CD8-positive, alpha-beta memory T cell (primary cell): ENCODE data around the gene PPP4R1. TPM values are rescaled to one million over a fixed set of nuclear protein-coding genes. Genes with fewer than 3 reads are reported as not detected.
A peak's percentile ranks its signal among the peaks of the same experiment; 100 is the strongest.

ENCODE experiments used
- CTCF ChIA-PET: fragments of 350-600 bp; sonication (Branson Sonifier 250); formaldehyde crosslinking; loops from one replicate; lab custom pipeline; 2021; ENCODE audit warnings: antibody characterized with exemption; lab: Charles Lee
- POLR2A ChIA-PET: fragments of 350-600 bp; sonication (Branson Sonifier 250); formaldehyde crosslinking; loops from one replicate; lab custom pipeline; 2021; ENCODE audit warnings: antibody characterized with exemption; lab: Charles Lee
- DNase-seq, 5 donors: peaks; one replicate each; pipeline versions ENCODE4 v3.0.0 to v3.0.0-alpha.2; 2020 to 2022; ENCODE audit warnings: mixed read lengths in 1 of 5
- H3K27ac ChIP-seq: one replicate; pipeline ENCODE4 v1.7.0; 2013; ENCODE audit warnings: low read depth, mild to moderate bottlenecking, low read length, moderate library complexity
- H3K27me3 ChIP-seq: 2 replicates; pipeline ENCODE4 v1.7.0; 2013; ENCODE audit warnings: low read length, mild to moderate bottlenecking; ENCODE audit not compliant: insufficient read depth, poor library complexity, severe bottlenecking
- H3K36me3 ChIP-seq: 2 replicates; pipeline ENCODE4 v1.7.0; 2013; ENCODE audit warnings: mild to moderate bottlenecking, low read length, moderate library complexity; ENCODE audit not compliant: insufficient read depth
- H3K4me1 ChIP-seq: 2 replicates; pipeline ENCODE4 v1.7.0; 2013; ENCODE audit warnings: mild to moderate bottlenecking, low read length, moderate library complexity; ENCODE audit not compliant: insufficient read depth
- H3K4me3 ChIP-seq: 2 replicates; pipeline ENCODE4 v1.7.0; 2013; ENCODE audit warnings: mild to moderate bottlenecking, low read length
- H3K9me3 ChIP-seq: 2 replicates; pipeline ENCODE4 v1.7.0; 2013; ENCODE audit warnings: mild to moderate bottlenecking, low read length
- H3K27ac Mint-ChIP-seq, 8 donors: one replicate each; pipeline ENCODE4 v1.8.0; 2020 to 2021; ENCODE audit warnings: mixed read lengths in 8 of 8, mild to moderate bottlenecking in 6 of 8, inconsistent platforms in 3 of 8, moderate library complexity in 3 of 8
- H3K27me3 Mint-ChIP-seq, 2 donors: one replicate each; pipeline ENCODE4 v1.8.0; 2020 to 2021; ENCODE audit warnings: mixed read lengths in 2 of 2, mild to moderate bottlenecking in 1 of 2, moderate library complexity in 1 of 2
- H3K36me3 Mint-ChIP-seq, 3 donors: one replicate each; pipeline ENCODE4 v1.8.0; 2020 to 2021; ENCODE audit warnings: mixed read lengths in 3 of 3, inconsistent platforms in 1 of 3, mild to moderate bottlenecking in 1 of 3
- H3K4me1 Mint-ChIP-seq, 3 donors: one replicate each; pipeline ENCODE4 v1.8.0; 2020 to 2021; ENCODE audit warnings: mixed read lengths in 3 of 3, inconsistent platforms in 1 of 3, mild to moderate bottlenecking in 1 of 3
- H3K4me3 Mint-ChIP-seq, 7 donors: one replicate each; pipeline ENCODE4 v1.8.0; 2020 to 2021; ENCODE audit warnings: mixed read lengths in 7 of 7, mild to moderate bottlenecking in 6 of 7, moderate library complexity in 4 of 7, inconsistent platforms in 2 of 7
- H3K9me3 Mint-ChIP-seq, 5 donors: one replicate each; pipeline ENCODE4 v1.8.0; 2020 to 2022; ENCODE audit warnings: mixed read lengths in 5 of 5, mild to moderate bottlenecking in 3 of 5, moderate library complexity in 2 of 5, inconsistent platforms in 1 of 5
- polyA plus RNA-seq: library from polyadenylated mRNA; unstranded; fragments of 300-500 nt; fragmentation: Illumina TruSeq; gene quantifications from one replicate; pipeline ENCODE4 v1.2.3, GENCODE V29; 2021
- total RNA-seq, 2 experiments: library from RNA; stranded (reverse); gene quantifications; one replicate each; pipeline ENCODE4 v1.2.3, GENCODE V29; 2021

PPP4R1 gene
- total and polyA plus RNA-seq, 3 experiments from 2014 or later, result 17.2 to 59.9 (median 58.4) TPM

GRCh38 chr18:9539283-9539682 is 75.1 kb downstream of the PPP4R1 start:
- Mint-ChIP-seq H3K27me3 (no peaks in the 10 kb centered on the region), H3K9me3 (no peaks in the 10 kb centered on the region), H3K27ac (no peak overlapping the region), H3K4me1 (peaks cover 0 to under 1% (median 0%) of the 10 kb centered on the region in 3 donors), H3K36me3 (peaks cover 1 to 56% (median 15%) of the 10 kb centered on the region in 3 donors), H3K4me3 (no peak overlapping the region)
- H3K27me3 ChIP-seq, result no peaks in the 10 kb centered on the region
- no peak for DNase-seq
- no peaks in the 10 kb centered on the region for H3K9me3 ChIP-seq
- no peaks in the 10 kb centered on the region for H3K4me1 ChIP-seq
- peaks cover 17% of the 10 kb centered on the region for H3K36me3 ChIP-seq
- H3K27ac ChIP-seq, result no peak overlapping the region
- POLR2A ChIA-PET, result no interaction called here
- no peak overlapping the region for H3K4me3 ChIP-seq
- CTCF ChIA-PET, result no interaction called here

- no peak for DNase-seq
- Histone ChIP-seq H3K27ac (no peak overlapping the region), H3K36me3 (peaks cover 31% of the 10 kb centered on the region), H3K4me3 (no peak overlapping the region), H3K4me1 (no peaks in the 10 kb centered on the region), H3K27me3 (no peaks in the 10 kb centered on the region), H3K9me3 (no peaks in the 10 kb centered on the region)
- Mint-ChIP-seq H3K36me3 (peaks cover 6 to 72% (median 24%) of the 10 kb centered on the region in 3 donors), H3K9me3 (no peaks in the 10 kb centered on the region), H3K4me3 (no peak overlapping the region), H3K27ac (no peak overlapping the region), H3K4me1 (no peaks in the 10 kb centered on the region), H3K27me3 (no peaks in the 10 kb centered on the region)
- CTCF ChIA-PET, result no interaction called here
- POLR2A ChIA-PET, result no interaction called here
These were observed 76.7 kb downstream of the PPP4R1 start for GRCh38 chr18:9537677-9538076.

DNA sequence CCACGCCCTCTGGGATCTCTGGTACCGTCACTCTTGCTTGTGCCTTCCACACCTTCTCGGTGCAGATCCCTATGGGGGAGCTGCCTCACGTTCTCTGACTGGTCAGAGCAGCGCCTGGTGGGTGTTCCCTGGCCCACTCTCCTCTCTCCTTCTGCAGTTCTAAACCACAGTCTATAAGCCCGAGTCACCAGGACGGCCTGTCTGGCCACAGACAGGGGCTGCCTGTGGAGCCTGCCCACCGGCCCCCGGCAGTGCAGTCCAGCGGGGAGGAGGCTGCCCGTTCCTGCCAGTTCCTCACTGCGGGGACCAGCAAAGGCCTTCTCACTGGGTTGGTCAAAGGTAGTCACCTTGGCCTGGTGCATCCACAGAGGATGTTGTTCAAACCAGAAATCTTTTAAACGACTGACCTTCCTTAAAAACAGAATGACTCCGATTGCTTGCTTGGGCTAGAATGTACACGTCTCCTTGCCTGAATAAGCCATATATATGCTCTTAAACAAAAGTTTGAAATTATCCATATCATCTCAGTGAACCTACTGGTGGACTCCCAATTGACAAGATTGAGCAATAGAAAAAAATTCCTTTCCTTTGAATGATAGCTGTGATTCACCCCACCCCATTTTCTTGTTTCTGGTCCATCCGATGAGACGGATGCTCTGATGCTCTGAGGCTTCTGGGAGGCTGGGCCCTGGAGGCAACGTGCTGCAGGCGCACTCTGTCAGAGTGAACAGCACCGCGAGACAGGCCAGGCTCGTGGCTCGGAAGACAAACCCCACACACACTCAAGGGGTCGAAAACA is 77.8 kb downstream of the PPP4R1 start:
- Histone ChIP-seq H3K9me3 (no peaks in the 10 kb centered on the region), H3K4me1 (no peaks in the 10 kb centered on the region), H3K4me3 (no peak overlapping the region), H3K36me3 (peaks cover 31% of the 10 kb centered on the region), H3K27me3 (no peaks in the 10 kb centered on the region), H3K27ac (no peak overlapping the region)
- Mint-ChIP-seq H3K4me3 (no peak overlapping the region), H3K9me3 (no peaks in the 10 kb centered on the region), H3K4me1 (no peaks in the 10 kb centered on the region), H3K36me3 (peaks cover 6 to 81% (median 24%) of the 10 kb centered on the region in 3 donors), H3K27ac (no peak overlapping the region), H3K27me3 (no peaks in the 10 kb centered on the region)
- ChIA-PET POLR2A (no interaction called here), CTCF (no interaction called here)
- no peak for DNase-seq

DNA sequence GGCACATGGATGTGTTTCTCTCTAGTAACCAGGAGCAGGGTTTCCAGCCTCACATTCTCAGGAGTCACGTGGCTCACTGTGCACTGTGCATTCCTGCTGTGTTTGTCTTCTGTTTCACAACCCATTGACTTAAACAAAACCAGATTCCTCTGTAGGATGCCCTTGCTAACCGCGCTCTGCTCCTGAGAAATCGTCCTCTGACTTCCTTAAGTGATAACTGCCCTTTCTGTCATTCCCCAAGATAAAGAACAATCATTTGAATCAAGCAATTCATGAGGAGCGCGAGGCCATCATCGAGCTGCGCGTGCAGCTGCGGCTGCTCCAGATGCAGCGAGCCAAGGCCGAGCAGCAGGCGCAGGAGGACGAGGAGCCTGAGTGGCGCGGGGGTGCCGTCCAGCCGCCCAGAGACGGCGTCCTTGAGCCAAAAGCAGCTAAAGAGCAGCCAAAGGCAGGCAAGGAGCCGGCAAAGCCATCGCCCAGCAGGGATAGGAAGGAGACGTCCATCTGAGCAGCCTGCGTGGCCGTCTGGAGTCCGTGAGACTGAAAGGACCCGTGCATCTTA is 78.8 kb downstream of the PPP4R1 start:
- Histone ChIP-seq H3K27me3 (no peaks in the 10 kb centered on the region), H3K9me3 (no peaks in the 10 kb centered on the region), H3K4me3 (no peak overlapping the region), H3K27ac (no peak overlapping the region), H3K36me3 (peaks cover 31% of the 10 kb centered on the region), H3K4me1 (no peaks in the 10 kb centered on the region)
- H3K36me3 Mint-ChIP-seq, result peaks cover 6 to 89% (median 28%) of the 10 kb centered on the region in 3 donors
- H3K27me3 Mint-ChIP-seq, result no peaks in the 10 kb centered on the region
- POLR2A ChIA-PET, result no interaction called here
- H3K27ac Mint-ChIP-seq, result no peak overlapping the region
- H3K4me1 Mint-ChIP-seq, result no peaks in the 10 kb centered on the region
- H3K4me3 Mint-ChIP-seq, result no peak overlapping the region
- no peaks in the 10 kb centered on the region for H3K9me3 Mint-ChIP-seq
- CTCF ChIA-PET, result no interaction called here
- no peak for DNase-seq

DNA sequence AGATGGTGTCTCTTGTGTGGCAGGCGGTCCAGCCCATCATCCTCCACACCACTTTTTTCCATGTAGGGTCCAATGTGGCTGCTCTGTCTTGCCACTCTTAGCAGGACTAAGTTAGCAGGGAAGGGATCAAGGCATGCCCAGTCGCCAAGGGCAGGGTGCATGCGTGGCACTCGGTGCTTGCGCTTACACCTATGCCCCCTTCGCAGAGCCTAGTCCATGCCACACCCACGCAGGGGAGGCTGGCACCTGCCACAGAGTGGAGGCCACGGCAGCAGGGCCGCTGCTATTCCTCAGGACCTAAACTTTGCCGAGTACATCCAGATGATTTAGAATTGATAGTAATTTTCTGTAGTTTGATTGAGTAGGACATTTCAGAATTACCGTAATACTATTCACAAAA is 79.5 kb downstream of the PPP4R1 start:
- Mint-ChIP-seq H3K4me3 (no peak overlapping the region), H3K36me3 (peaks cover 6 to 91% (median 27%) of the 10 kb centered on the region in 3 donors), H3K9me3 (no peaks in the 10 kb centered on the region), H3K27ac (no peak overlapping the region), H3K4me1 (no peaks in the 10 kb centered on the region), H3K27me3 (no peaks in the 10 kb centered on the region)
- H3K9me3 ChIP-seq, result no peaks in the 10 kb centered on the region
- peaks cover 37% of the 10 kb centered on the region for H3K36me3 ChIP-seq
- POLR2A ChIA-PET, result no interaction called here
- H3K4me1 ChIP-seq, result no peaks in the 10 kb centered on the region
- CTCF ChIA-PET, result no interaction called here
- H3K4me3 ChIP-seq, result no peak overlapping the region
- H3K27ac ChIP-seq, result no peak overlapping the region
- DNase-seq, result no peak
- no peaks in the 10 kb centered on the region for H3K27me3 ChIP-seq

DNA sequence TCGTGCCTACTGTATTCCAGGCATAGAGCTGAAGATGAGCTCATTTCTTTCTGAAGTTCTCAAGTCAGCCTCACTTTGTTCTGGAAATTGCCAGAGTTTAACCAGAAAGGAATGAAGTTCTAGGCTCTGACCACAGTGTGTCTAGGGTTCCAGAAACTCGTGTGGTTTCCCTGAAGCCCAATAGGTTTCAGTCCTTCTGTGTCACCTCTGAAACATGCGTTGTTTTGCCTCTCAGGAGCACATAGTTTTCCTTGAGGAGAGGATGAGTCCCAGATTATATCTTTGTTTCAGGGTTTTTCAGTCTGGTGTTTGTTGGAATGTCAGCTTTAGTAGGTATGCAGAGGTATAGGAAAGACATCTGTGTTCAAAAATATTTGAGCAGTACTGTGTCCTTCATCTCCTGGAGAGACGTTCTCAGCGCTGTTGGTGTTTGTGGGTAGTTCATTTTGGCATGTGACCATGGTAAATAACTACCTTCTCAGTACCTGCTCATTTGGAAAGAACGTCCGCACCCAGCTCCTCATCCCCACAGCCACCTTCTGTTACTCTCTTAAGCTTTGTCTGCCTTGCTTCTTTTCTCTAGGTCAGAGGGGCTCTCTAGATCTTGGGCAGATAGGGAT is 82.5 kb downstream of the PPP4R1 start:
- ChIA-PET POLR2A (no interaction called here), CTCF (no interaction called here)
- H3K9me3 Mint-ChIP-seq, result peaks cover 0 to 2% (median 0%) of the 10 kb centered on the region in 5 donors
- H3K27ac ChIP-seq, result no peak overlapping the region
- peaks cover 37% of the 10 kb centered on the region for H3K36me3 ChIP-seq
- no peak overlapping the region for H3K4me3 ChIP-seq
- H3K4me3 Mint-ChIP-seq, result no peak overlapping the region
- no peaks in the 10 kb centered on the region for H3K4me1 ChIP-seq
- H3K36me3 Mint-ChIP-seq, result peaks cover 27 to 92% (median 35%) of the 10 kb centered on the region in 3 donors
- no peak for DNase-seq
- no peaks in the 10 kb centered on the region for H3K9me3 ChIP-seq
- H3K27me3 ChIP-seq, result no peaks in the 10 kb centered on the region
- no peaks in the 10 kb centered on the region for H3K4me1 Mint-ChIP-seq
- no peaks in the 10 kb centered on the region for H3K27me3 Mint-ChIP-seq
- peak overlapping the region in 1 of 8 donors; percentile 17 for H3K27ac Mint-ChIP-seq

DNA sequence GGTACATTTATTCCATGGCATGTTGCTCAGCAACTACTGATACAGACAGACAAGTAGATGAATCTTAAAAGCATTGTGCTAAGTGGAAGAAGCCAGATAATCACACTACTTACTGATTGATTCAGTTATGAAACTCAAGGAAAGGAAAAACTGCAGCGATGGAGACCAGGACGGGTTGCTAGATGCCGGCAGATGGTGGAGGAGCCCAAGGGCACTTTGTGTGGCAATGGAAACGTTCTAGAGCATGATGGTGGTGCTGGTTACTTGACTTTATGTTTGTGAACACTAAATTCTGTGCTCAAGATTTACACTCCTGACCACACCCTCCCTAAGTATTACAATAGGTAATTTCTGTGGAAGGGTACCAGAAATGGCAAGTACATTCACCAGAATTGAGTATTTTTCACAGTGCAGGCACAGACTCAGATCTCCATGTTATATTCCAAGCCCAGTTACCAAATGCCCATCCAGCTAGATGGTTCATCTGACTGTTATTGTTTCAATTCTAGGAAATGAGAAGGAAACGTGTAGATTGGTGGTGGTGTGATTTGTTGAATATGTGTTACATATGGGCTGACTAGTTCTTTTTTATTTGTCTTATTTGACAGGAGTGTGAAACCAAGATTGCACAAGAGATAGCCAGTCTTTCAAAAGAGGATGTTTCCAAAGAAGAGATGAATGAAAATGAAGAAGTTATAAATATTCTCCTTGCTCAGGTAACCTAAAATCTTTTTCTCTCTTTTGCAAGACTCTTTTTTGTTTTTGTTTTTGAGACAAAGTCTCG is 83.9 kb downstream of the PPP4R1 start:
- Mint-ChIP-seq H3K9me3 (peaks cover 0 to 2% (median 0%) of the 10 kb centered on the region in 5 donors), H3K4me3 (no peak overlapping the region), H3K27me3 (no peaks in the 10 kb centered on the region), H3K27ac (peak overlapping the region in 2 of 8 donors; percentile 22 to 54), H3K36me3 (peaks cover 28 to 88% (median 34%) of the 10 kb centered on the region in 3 donors), H3K4me1 (no peaks in the 10 kb centered on the region)
- Histone ChIP-seq H3K9me3 (no peaks in the 10 kb centered on the region), H3K4me1 (no peaks in the 10 kb centered on the region), H3K4me3 (no peak overlapping the region), H3K36me3 (peaks cover 32% of the 10 kb centered on the region), H3K27me3 (no peaks in the 10 kb centered on the region), H3K27ac (no peak overlapping the region)
- ChIA-PET CTCF (interaction anchor here (1.4 kb wide), 1 partner anchor 10 kb away, joined by 4 read pairs; no protein-coding TSS in a partner anchor), POLR2A (no interaction called here)
- no peak for DNase-seq
